CD4-positive, alpha-beta T cell treated with Interleukin-6 at 100 ng/mL for 8 hours (primary cell): ENCODE data around the gene ZNF169.
"Not testable (repeated sequence)": the region's sequence is repeated elsewhere in the genome, so short reads cannot be mapped to it uniquely, and the experiment has no call there.

Source experiments
- DNase-seq: peaks from one replicate; pipeline ENCODE4 v3.0.0-alpha.2; 2020; ENCODE audit warnings: mixed read lengths, low spot score

ZNF169 gene

DNA sequence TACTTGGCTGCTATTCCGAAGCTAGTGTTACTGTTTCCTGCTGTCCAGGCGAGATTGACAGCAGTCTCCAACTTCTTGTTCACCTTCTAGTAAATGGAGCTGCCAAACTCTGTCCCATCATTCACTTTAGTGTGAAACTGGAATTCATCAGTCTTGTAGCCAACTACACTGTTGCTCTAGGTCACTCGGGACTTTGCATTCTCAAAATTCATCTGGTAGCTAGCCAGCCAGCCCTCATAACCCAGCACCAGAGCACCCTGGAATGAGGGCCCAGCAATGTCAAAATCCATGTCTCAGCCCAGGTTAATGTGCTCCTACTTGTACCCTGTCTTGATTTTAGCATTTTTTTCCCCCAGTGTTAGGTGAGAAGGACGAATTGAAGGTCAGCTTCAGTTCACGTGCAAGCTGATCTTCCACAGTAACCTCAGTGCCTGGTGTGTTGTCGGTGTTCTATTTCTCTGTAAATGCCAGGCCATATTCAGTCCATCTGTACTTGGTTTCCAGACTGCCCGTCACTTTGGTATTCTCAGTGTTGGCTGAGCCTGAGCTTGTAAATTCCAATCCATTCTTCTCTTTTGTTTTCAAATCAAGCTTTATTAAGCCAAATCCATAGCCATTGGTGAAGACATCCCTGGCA lies 28.9 kb downstream of the ZNF169 start:
- DNase-seq, result no peak

DNA sequence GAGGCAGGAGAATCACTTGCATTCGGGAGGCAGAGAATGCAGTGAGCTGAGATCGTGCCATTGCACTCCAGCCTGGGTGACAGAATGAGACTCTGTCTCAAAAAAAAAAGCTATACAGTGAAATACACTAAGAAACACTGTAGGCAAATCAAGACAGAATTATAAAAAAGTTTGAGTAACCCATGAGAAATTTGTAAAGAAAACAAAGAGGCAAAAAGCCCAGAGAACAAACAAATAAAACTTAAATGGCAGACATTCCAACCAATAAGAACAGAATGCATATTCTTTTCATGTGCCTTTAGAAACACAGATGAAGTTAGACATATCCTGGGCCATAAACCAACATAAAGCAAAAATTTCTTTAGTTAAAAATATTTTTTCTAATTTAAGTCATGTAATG lies 30.6 kb downstream of the ZNF169 start:
- no peak for DNase-seq

GRCh38 chr9:94298949-94299599 lies 40.0 kb downstream of the ZNF169 start:
- DNase-seq, result no peak

DNA sequence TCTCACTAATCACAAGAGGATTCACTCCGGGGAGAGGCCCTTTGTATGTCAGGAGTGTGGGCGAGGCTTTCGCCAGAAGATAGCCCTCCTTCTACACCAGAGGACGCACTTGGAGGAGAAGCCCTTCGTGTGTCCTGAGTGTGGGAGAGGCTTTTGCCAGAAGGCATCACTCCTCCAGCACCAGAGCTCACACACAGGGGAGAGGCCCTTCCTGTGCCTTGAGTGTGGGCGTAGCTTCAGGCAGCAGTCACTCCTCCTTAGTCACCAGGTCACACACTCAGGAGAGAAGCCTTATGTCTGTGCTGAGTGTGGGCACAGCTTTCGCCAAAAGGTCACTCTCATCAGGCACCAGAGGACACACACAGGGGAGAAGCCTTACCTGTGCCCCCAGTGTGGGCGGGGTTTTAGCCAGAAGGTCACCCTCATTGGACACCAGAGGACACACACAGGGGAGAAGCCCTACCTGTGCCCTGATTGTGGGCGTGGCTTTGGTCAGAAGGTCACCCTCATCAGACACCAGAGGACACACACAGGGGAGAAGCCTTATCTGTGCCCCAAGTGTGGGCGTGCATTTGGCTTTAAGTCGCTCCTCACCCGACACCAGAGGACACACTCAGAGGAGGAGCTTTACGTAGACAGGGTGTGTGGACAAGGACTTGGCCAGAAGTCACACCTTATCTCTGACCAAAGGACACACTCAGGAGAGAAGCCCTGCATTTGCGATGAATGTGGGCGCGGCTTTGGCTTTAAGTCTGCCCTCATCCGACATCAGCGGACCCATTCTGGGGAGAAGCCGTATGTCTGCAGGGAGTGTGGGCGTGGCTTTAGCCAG lies 41.6 kb downstream of the ZNF169 start:
- DNase-seq, result peak; percentile 1

- no peak for DNase-seq
Measured at GRCh38 chr9:94301583-94301982, 42.5 kb downstream of the ZNF169 start.

GRCh38 chr9:94302426-94302825 lies 43.3 kb downstream of the ZNF169 start:
- no peak for DNase-seq

DNA sequence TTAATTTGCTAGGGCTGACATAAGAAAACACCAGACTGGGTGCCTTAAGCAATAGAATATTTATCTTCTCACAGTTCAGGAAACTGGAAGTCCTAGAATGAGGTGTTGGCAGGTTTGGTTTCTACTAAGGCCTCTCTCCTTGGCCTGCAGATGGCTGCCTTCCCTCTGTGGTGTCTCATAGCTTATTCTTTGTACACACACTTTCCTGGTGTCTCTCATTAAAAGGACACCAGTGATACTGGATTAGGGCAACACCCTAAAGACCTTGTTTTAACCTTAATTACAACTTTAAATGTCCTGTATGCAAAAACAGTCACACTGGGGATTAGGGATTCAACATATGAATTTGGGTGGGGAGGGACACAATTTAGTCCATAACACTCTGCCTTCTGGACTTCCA lies 44.2 kb downstream of the ZNF169 start:
- no peak for DNase-seq

DNA sequence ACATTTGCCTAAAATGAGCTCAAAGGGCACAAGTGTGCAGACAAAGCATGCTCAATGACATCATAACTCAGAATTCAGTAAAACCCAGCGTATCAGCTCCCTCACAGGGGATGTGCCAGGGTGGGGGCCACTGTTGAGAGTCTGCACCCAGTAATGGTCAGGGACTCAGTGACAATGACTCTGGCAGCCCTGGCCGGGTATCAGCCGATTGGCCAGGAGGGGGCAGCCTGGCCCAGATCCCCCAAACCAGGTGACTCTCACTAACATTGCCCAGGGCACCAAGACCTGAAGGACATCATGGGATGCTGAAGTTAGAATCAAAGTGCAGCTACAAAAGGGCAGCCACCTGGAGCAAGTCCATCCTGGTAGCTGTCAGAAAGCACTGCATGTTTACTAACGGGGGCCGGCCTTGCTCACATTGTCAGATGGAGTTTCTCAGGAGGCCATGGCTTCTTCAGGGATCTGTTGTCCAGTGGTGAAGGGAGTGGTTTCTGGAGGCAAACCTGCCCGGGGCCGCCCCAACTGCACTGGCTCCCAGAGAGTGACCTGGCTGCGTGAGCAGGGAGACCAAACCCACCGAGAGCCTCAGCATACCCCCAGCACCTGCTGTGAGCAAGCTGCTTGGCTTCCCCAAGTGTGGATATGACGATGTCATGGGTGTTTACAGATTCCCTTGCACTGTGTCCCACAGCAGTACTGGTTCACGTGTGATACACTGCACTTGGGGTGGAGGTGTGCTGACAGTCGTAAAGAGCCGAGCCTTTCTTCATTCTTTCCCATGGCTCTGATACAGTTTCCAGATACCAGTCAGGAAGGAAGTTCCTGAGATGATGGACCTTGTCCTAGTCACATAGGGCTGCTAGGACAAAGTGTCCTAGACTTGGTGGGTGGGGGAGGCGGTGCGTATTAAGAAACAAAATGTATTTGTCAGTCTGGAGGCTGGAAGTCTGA lies 56.2 kb downstream of the ZNF169 start:
- DNase-seq, result not testable (repeated sequence)

DNA sequence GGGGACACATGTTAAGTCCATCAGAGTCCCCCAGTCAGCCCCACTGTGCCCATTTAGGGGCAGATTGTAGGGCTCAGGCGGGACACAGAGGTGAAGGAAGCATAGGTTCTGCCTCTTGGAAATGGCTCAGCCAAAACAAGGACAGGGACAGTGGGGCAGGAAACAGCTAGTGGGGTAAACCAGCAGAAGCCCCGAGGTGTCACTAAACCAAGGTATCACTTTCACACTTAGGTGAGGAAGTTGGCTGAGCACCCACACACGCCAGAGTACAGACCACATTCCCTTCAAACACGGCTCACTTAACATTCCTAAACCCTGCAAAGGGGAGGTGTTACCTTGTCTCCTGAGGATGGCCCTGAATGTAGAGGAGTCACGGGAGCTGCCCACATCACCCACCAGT lies 57.1 kb downstream of the ZNF169 start:
- not testable (repeated sequence) for DNase-seq

GRCh38 chr9:94317949-94318657 lies 59.0 kb downstream of the ZNF169 start:
- DNase-seq, result not testable (repeated sequence)

- DNase-seq, result not testable (repeated sequence)
Measured at GRCh38 chr9:94322342-94322940, 63.3 kb downstream of the ZNF169 start.

DNA sequence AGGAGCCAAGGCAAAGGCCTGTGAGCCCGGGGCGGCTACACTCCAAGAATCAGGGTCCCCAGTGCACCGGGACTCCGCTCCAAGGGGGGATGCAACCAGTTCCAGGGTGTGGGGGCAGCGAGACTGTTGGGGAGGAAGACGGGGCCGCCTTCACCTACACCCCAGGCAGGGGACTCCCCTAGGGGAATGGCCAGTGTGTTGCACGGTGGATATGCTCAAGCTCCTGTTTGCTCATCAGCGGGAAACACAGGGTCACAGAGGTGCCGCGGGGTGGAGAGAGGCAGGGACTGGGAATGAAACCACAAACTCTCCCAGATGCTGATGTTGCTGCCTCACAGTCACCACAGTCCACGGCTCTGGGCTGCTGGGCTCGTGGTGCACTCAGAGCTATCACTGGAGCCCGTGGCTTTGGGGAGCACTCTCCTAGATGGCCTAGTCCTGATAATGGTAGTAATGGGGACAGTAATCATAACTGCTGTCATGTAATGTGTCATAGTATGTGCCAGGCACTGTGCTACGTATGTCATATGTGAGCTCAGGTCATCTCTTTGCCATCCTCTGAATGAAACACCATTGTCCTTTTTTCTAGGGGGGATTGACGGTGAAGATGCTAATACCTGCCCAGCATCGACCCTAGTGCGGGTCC lies 64.2 kb downstream of the ZNF169 start:
- not testable (repeated sequence) for DNase-seq

DNA sequence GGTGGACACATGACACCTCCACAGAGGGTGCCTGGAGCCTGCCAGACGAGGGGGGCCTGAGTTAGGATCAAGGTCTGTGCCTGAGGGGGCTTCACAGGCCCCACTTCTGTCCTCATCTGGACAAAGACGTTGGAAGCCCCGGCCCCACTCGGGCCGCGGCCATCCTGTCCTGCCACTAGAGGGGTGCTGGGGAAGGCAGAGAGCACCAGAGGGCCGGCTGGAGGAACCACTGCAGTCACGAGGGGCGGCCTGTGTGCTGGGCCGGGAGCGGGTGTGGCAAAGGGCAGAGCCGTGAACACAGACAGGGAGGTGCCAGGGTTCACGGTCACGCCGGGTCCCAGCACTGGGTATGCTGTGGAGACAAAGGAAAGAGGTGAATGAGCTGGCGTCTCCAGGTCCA lies 66.5 kb downstream of the ZNF169 start:
- DNase-seq, result not testable (repeated sequence)

GRCh38 chr9:94328544-94328943 lies 69.4 kb downstream of the ZNF169 start, which contains the start of gene NUTM2F:
Gene NUTM2F (minus strand): TSS chr9:94328644. CDS start chr9:94328623, 21 bp downstream.
- DNase-seq, result not testable (repeated sequence)

- DNase-seq, result not testable (repeated sequence)
Measured at GRCh38 chr9:94336445-94336844, 77.3 kb downstream of the ZNF169 start.

GRCh38 chr9:94338723-94339122 lies 79.6 kb downstream of the ZNF169 start:
- not testable (repeated sequence) for DNase-seq

DNA sequence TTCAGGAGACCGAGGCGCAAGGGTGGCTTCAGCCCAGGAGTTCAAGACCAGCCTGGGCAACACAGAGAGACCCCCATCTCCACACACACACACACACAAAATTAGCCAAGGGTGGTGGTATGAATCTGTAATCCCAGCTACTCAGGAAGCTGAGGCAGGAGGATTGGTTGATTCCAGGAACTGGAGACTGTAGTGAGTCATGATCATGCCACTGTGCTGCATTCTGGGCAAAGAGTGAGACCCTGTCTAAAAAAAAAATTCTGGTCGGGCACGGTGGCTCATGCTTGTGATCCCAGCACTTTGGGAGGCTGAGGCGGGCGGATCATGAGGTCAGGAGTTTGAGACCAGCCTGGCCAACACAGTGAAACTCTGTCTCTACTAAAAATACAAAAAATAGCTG lies 80.6 kb downstream of the ZNF169 start:
- DNase-seq, result not testable (repeated sequence)

- not testable (repeated sequence) for DNase-seq
Measured at GRCh38 chr9:94340750-94341149, 81.7 kb downstream of the ZNF169 start.

DNA sequence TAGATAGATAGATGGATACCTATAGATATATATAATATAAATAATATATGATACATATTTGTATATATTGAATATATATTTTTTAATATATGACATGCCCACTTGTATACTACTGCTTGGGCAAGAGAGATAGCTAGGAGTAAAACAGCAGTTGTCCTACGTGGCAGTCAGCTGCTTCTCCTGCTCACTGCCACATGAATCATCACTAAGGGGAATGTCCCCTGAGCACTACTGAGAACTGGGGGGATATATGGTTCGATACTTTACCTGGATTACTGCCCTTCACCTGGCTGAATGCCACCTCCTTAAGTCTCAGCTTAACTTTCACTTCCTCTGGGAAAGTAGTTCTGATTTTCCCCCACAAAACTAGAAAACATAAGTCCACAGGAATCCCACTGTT lies 82.6 kb downstream of the ZNF169 start:
- not testable (repeated sequence) for DNase-seq

GRCh38 chr9:94347451-94347850 lies 88.4 kb downstream of the ZNF169 start:
- DNase-seq, result not testable (repeated sequence)
